ENCODE data around the gene ACO1.

The ACO1 gene

DNA sequence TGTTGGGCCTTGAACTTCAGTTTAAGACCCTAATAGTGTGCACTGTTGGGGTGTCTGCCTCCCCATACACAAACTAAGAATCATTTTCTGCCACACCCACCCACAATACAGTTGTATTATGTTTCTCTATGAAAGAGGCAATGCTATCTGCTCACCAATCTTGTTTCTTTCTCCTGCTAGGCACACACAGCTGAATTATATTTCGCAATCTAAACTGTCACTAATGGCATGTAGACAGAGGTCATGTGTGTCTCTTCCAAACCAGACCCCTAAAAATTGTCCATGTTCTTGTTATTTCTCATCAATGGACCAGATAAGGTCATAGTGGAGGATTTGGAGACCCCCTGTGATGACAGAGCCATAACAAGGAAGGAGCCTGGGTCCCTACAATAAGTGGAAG is 84.3 kb downstream of the ACO1 start:
- H3K27ac ChIP-seq, result no peak overlapping the region
- peaks cover 28 to 63% (median 36%) of the 10 kb centered on the region in 3 donors for H3K36me3 ChIP-seq
- DNase-seq, result no peak
- TF ChIP-seq, protein P1, sequence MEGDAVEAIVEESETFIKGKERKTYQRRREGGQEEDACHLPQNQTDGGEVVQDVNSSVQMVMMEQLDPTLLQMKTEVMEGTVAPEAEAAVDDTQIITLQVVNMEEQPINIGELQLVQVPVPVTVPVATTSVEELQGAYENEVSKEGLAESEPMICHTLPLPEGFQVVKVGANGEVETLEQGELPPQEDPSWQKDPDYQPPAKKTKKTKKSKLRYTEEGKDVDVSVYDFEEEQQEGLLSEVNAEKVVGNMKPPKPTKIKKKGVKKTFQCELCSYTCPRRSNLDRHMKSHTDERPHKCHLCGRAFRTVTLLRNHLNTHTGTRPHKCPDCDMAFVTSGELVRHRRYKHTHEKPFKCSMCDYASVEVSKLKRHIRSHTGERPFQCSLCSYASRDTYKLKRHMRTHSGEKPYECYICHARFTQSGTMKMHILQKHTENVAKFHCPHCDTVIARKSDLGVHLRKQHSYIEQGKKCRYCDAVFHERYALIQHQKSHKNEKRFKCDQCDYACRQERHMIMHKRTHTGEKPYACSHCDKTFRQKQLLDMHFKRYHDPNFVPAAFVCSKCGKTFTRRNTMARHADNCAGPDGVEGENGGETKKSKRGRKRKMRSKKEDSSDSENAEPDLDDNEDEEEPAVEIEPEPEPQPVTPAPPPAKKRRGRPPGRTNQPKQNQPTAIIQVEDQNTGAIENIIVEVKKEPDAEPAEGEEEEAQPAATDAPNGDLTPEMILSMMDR (IDR thresholded peaks at IDR 0.05), result no peak
- intact Hi-C loops (cut with DNase I; ENCODE audit: low total_unique reads), result no loop called here
- H3K27me3 ChIP-seq, result no peaks in the 10 kb centered on the region
- H3K4me3 ChIP-seq, result no peak overlapping the region
- no peaks in the 10 kb centered on the region for H3K9me3 ChIP-seq
- no peaks in the 10 kb centered on the region for H3K4me1 ChIP-seq

DNA sequence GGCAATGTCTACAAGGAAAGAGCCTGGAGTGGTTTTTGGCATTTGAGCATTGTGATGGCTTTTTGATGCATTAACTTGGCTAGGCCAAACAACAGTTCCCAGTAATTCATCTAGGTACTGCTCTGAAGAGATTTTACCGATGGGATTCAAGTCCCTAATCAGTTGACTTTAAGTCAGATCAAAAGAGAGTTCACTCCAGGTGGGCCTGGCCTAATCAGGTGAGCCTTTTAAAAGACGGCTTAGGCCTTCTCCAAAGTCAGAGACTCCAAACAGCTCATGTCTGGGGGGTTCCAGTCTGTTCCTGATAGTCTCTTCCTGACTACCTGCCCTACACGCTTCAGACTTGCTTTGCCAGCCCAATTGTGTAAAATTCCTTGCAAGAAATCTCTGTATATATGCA is 87.9 kb downstream of the ACO1 start:
- TF ChIP-seq, protein P1 (IDR thresholded peaks at IDR 0.05), result no peak
- Histone ChIP-seq H3K9me3 (no peaks in the 10 kb centered on the region), H3K27ac (no peak overlapping the region), H3K27me3 (no peaks in the 10 kb centered on the region), H3K4me3 (no peak overlapping the region), H3K36me3 (peaks cover 32 to 62% (median 54%) of the 10 kb centered on the region in 3 donors), H3K4me1 (no peaks in the 10 kb centered on the region)
- intact Hi-C loops (cut with DNase I; ENCODE audit: low total_unique reads), result no loop called here
- no peak for DNase-seq

- H3K4me1 ChIP-seq, result no peaks in the 10 kb centered on the region
- no peak overlapping the region for H3K4me3 ChIP-seq
- intact Hi-C loops (cut with DNase I; ENCODE audit: low total_unique reads), result no loop called here
- TF ChIP-seq, protein P1 (IDR thresholded peaks at IDR 0.05), result no peak
- H3K27ac ChIP-seq, result no peak overlapping the region
- peaks cover 74 to 94% (median 87%) of the 10 kb centered on the region in 3 donors for H3K36me3 ChIP-seq
- H3K27me3 ChIP-seq, result no peaks in the 10 kb centered on the region
- DNase-seq, result no peak
- H3K9me3 ChIP-seq, result no peaks in the 10 kb centered on the region
Measured at GRCh38 chr9:32483343-32483742, 98.9 kb downstream of the ACO1 start.

DNA sequence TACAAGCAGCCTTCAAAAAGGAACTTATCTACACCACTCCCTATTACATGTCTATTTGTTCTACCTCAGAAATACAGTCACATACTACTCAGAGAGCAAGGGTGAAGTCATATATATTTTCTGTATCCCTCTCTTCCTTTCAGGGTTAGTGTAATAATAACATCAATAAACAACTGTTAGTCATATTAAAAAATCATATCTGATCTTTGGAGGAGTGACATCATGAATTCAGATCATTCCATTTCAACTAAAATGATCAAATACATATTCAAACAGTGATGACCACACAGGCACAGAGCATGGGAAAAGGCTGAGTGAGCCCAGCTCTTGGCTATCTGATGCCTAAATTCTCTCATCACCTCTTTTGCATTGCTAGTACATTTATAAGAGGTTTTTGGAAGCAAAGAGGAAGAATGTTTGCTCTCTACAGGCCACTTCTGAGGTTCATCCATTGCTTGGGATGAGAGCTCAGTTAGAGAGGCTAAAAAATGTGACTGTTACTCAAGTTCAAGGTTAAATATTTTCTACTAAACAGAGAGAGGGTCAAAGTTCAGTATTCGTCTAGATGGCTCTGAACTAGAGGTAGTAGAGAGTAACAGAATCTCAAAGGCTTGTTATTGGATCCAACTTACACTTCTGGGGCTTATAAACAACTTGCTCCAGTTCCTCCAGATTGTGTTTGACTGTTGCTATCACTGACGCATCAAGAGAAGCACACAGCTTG is 102.6 kb downstream of the ACO1 start:
- TF ChIP-seq, protein P1 (IDR thresholded peaks at IDR 0.05), result no peak
- H3K4me1 ChIP-seq, result no peaks in the 10 kb centered on the region
- no peak overlapping the region for H3K27ac ChIP-seq
- intact Hi-C loops (cut with DNase I; ENCODE audit: low total_unique reads), result no loop called here
- H3K27me3 ChIP-seq, result no peaks in the 10 kb centered on the region
- H3K4me3 ChIP-seq, result no peak overlapping the region
- H3K9me3 ChIP-seq, result no peaks in the 10 kb centered on the region
- DNase-seq, result no peak
- H3K36me3 ChIP-seq, result peaks cover 51 to 75% (median 67%) of the 10 kb centered on the region in 3 donors

DNA sequence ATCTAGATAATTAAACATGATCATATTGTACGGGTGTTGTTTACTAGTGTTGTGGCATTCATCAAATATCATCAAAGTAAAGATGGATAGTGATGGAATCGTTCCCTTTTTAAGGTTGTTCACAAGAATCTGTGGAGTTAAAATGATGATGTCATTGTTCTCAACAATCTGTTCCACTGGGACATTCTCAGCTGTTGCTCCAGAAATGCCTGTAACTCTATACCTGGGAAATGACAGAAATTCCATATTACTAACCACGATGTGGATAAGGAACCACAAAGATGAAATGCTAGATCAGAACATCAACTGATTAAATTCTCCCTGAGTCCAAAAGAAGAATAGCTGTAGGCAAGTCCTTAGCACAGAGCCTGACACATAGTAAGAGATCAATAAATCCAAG is 103.5 kb downstream of the ACO1 start:
- TF ChIP-seq, protein P1 (IDR thresholded peaks at IDR 0.05), result no peak
- H3K36me3 ChIP-seq, result peaks cover 43 to 69% (median 66%) of the 10 kb centered on the region in 3 donors
- DNase-seq, result no peak
- no peaks in the 10 kb centered on the region for H3K4me1 ChIP-seq
- no peaks in the 10 kb centered on the region for H3K27me3 ChIP-seq
- H3K27ac ChIP-seq, result no peak overlapping the region
- H3K4me3 ChIP-seq, result no peak overlapping the region
- intact Hi-C loops (cut with DNase I; ENCODE audit: low total_unique reads), result no loop called here
- no peaks in the 10 kb centered on the region for H3K9me3 ChIP-seq

Measured in tibial artery (tissue), 4 donors.